ENCODE results near the gene DRAXIN.

The DRAXIN gene

DNA sequence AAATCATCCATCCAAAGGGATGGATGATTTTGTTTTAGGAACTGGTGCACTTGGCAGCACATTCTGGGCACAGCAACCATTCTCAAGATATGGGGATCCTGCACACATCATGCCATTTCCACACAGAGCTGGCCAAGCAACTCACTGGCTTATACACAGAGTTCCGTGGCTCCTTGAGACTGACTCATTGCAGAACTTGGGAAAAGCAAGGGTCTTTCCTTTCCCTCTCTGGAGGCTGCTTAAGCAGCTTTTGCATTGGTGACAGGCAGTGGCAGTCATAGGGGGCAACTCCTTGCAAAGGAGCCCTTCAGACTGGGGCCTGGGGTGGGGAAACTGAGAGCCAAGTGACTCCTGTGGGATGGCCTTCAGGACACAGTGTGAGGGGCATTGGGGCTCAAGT lies 8.7 kb upstream of the DRAXIN start:
- FAIRE-seq (no peak), DNase-seq (ENCODE audit: extremely low spot score, insufficient read length, low read depth) (no peak)

DNA sequence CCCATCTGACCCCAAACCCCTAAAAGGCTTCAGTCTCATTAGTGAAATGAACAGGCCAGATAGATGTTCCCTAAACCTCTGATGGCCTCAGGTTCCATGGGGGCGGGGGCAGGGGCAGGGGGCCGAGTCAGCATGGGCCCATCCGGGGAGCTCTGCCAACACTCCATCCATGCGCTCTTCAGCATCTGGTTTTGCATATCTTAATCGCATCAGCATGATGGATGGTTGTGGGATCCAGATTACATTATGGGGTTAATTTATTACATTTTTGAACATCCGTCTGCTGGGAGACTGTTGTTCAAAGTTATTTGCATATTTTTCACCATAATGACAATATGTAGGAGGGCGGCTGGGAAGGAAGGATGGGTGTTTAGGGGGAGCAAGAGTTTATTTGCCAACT lies 7.4 kb upstream of the DRAXIN start:
- FAIRE-seq (no peak), DNase-seq (ENCODE audit: extremely low spot score, insufficient read length, low read depth) (no peak)

DNA sequence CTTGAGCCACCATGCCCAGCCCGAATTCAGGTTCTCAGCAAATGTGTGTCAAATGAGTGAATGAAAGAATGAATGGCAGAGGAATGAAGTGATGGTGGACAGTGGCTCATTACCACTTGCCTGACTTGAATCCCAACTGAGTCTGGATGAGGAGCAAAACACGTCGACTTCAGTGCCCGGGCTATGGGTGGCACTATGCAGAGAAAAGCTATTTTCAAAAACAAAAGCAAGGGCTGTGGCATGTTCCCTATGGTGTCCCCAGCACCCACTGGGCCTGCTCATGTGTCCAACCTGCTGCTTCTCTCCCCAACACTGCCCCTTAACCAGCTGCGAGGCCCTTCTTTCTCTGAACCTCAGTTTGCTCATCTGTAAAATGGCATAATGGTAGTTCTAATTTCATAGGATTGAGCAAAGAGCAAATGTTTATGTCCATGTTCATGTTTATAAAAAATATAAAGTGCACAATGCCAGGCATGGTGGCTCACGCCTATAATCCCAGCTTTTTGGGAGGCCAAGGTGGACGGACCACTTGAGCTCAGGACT lies 6.2 kb upstream of the DRAXIN start:
- no peak for DNase-seq (ENCODE audit: extremely low spot score, insufficient read length, low read depth)
- no peak for FAIRE-seq

DNA sequence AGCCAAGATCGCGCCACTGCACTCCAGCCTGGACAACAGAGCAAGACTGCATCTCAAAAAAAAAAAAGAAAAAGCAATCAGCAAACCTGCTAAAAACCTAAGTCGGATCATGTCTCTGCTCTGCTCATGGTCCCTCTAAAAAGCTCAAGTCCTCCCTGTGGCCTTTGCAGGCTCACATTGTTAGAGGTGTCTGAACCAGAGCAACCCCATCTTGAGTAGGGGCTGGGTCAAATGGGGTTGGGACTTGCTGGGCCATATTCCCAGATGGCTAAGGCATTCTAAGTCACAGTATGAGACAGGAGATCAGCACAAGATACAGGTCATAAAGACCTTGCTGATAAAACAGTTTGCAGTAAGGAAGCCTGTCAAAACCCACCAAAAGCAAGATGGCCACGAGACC lies 3.0 kb upstream of the DRAXIN start:
- no peak for DNase-seq (ENCODE audit: extremely low spot score, insufficient read length, low read depth)
- FAIRE-seq: no peak

DNA sequence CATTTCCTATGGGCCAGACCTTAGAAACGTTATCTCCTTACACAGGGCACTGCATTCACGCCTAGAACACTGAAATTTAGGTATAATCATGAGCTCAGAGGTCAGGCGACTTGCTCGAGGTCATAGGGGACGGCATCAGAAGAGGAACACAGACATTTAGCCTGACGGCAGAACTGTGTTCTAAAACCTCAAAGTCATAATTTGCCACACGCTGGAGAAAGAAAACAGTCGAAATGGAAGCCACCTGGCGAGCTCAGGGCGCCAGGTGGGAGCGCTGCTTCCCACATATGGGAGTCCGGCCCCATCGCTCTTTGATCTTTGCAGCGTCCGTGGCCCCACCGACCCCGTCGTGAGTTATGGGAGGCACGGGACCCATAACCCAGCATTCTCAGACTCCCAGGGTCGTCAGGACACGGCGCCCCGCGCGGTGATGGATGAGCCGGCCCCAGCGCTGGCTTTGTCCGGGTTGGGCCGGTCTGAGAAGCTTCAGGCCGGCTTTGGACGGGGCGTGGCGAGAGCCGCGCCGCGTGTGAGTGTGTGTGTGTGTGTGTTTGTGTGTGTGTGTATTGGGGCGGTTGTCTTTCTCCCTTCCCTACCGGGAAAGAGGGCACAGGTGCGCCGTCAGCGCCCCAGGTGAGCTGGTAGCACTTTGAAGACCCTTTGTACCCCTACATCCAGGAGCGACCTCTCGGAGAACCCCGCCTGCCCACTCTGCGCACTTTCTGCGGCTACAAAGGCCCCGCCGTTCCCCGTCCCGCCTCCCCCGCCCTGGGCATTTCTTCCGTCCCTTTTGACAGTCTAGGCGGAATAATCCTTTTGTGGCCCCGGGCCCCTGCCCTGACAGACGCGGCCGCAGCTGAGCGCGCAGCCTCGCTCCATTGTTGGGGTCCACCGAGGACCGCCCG lies 861 bp upstream of the DRAXIN start:
- FAIRE-seq (no peak), DNase-seq (ENCODE audit: extremely low spot score, insufficient read length, low read depth) (no peak)

DNA sequence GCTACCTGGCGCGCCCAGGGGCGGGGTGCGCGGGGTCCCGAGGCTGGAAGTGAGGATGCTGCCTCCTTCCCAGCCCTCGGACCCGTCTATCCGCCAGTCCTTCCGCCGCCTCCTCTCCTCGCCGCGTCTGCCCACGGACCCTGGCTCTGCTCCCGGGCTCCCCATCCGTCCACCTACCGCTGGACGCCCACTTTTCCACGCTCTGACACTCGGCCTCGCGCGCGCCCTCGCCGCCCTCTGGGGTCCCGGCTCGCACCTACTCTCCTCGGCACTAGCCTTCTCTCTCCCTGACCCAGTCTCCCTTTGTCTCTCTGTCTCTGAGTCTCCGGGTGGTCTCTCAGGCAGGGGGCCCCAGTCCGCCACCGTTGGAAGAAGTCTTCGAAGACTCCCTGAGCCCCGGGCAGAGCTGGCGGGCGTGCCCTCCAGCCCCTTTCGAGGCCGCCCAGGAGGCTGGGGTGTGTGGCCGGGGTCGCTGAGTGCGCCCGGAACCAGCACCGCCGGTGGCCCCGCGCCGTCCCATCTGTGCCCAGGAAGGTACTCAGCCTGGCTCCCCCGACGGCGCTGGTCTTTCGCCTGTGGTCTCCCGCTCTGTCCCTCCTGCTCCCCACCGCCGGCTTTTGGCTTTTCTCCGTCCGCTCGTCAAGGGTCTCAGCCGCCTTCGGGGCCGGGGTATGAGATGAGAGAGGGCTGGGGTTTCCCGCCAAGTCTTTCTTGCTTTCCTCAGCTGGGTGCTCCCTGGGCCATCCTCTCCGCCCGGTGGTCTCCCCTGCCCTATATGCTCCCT lies 610 bp downstream of the DRAXIN start:
- no peak for FAIRE-seq
- DNase-seq (ENCODE audit: extremely low spot score, insufficient read length, low read depth): no peak

DNA sequence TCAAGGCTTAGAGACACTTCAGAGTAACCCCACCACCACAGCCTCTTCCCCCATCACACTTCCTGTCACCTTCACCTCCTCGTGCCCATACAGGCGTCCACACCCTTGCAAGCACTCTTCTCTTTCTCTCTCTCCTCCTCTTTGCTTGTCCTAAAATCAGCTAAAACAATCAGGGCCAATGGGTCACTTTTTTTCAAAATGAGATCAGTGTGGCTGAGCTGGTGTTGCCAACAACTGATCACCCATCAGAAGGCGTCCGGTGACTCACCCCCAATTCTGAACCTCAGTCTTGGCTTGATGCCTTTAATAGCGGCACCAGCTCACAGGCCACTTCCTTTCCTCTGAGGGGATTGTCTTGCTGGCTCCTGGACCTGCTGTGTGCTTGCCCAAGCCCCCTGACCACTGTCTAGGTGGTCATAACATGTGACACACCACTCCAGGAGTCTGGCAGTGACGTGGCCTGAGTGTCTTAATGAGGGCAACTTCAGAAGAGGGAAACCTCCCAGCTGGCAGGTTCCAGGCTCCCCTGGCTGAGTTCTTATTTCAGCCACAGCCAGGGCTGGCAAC lies 1.6 kb downstream of the DRAXIN start:
- FAIRE-seq: no peak
- no peak for DNase-seq (ENCODE audit: extremely low spot score, insufficient read length, low read depth)

DNA sequence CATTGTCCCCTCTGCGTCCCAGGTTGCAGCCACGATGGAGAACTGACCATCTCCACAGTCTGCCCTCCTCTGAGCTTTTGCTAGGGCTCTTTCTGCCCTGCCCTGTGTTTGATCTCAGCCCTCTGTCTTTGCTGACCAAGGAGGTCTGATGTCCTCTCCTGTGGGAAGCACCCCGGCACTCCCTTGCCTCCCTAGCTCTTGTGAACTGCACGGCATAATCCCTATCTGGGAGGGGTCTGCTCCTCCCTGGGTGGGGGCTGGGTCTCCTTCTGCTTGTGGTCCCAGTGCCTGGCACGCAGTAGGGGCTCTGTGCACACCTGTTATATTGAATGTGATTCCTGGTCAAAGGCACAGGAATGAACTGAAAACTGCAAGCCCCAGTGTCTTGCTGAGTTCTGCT lies 2.4 kb downstream of the DRAXIN start:
- DNase-seq (ENCODE audit: extremely low spot score, insufficient read length, low read depth): no peak
- no peak for FAIRE-seq

DNA sequence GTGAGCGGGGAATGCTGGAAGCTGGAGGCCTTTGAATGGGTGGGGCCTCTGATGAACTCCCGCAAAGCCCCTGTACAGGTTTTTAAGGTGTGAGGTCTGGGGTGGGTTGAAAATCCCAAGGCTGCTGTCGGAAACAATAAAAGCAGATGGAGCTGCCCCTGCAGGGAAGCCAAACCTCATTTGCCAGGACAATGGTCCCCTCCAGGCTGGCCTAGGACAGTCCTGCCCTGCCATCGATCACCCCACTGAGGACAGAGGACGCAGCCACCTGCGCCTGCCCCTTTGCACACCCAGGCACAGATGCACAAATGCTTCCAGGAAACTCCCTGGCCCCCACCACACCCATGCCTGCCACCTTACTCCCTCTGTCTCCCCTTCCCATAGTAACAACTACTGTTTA lies 4.4 kb downstream of the DRAXIN start:
- no peak for DNase-seq (ENCODE audit: extremely low spot score, insufficient read length, low read depth)
- FAIRE-seq: no peak

DNA sequence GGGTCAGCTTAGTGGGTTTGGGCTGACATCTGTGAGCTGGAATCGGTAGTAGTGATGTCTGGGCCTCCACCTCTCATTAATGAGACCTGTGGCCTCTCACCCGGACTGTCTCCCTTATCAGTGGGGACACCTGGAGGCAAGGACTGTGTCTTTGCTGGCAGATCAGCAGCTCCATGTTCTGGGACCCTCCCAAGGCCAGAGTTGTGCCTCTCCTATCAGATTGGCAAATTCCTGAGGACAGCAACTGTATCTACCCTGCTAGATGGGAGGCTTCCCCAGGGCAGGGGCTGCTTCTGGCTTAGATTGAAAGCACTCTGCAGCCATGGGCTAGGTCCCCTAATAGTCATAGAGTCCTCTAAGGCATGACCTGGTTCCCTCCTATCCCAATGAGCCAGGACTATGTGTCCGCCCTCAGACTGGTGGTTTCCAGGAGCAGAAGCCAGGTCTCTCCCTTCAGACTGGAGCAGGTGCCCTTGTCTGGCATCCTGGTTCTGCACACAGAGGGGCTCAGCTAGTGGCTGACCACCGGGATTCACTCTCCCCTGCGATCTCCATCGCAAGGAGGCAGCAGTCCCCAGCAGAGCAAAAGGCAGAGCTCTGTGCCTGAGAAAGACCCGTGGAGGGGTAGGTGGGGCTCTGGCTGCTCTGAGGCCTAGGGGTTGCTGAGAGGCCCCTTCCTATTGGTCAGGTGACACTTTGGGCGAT lies 5.8 kb downstream of the DRAXIN start:
- DNase-seq (ENCODE audit: extremely low spot score, insufficient read length, low read depth) (no peak), FAIRE-seq (no peak)

DNA sequence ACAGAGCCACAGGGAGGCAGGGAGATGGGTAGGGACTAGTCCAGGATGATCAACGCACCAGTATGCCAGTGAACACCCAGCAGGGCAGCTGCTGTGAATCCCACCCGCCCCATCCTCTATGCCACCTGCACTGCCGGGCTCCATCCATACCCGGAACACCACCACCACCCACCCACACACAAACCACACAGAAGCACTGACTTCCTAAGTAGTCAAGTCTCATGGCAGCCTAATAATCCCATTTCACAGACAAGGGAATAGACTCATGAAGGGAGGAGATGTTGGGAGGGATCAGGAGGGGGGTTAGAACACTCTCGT lies 6.3 kb downstream of the DRAXIN start:
- FAIRE-seq (no peak), DNase-seq (ENCODE audit: extremely low spot score, insufficient read length, low read depth) (no peak)

DNA sequence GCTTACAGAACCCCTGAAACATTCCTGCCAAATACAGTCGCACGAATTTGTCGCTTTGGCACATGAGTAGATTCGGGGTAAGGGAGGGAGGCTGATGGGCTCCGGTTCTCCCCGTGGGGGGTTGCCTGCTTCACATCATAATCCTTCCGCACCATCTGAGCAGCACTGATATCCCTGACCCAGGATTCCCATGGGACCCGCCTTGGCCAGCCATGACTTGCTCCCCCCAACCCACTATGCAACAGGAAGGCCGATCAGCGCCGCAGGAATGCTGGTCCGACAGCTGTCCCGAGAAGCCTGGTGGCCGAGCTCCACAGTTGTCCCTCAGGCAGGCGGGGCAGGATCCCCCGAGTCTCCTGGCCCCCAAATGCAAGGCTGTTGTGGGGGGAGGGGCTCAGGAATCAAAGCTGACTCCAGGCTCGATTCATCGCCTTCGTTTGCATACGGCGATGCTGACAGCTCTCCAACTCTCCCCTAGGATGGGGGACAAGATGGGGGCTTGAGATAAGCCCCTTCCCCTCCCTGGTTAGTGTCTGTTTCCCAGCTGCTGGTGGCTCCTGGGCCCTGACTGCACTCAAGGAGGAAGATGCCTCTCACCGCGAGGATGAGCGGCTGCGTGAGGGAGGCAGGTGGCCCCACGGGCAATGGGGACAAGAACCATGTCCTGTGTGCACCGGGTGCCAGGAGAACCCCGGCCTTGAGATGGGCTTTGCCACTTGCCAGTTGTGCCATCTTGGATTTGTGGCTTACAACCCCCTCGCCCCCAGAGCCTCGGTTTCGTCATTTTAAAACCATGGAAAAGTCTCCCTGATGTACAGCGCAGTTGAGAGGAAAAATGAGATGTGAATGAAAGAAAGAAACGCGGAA lies 9.3 kb downstream of the DRAXIN start:
- FAIRE-seq: no peak
- no peak for DNase-seq (ENCODE audit: extremely low spot score, insufficient read length, low read depth)

DNA sequence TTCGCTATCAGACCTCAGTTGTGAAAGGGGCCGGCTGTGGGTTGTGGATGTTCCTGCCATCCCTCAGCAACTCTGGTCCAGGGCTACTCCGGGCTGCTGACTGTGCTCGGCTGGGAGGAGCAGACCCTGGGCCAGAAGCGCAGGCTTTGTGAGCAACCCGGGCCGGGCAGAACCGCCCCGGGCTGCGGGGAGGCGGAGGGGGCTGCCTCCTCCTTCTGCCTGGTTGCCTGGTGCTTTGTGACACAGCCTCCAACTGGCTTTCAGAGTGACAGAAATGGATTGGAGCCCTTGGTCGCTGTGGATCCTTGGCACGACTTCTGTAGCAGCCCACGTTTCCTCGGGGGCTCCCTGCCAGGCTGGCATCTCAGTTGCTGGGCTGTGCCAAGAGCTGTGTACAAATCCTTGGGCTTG lies 10.0 kb downstream of the DRAXIN start:
- FAIRE-seq (no peak), DNase-seq (ENCODE audit: extremely low spot score, insufficient read length, low read depth) (no peak)

DNA sequence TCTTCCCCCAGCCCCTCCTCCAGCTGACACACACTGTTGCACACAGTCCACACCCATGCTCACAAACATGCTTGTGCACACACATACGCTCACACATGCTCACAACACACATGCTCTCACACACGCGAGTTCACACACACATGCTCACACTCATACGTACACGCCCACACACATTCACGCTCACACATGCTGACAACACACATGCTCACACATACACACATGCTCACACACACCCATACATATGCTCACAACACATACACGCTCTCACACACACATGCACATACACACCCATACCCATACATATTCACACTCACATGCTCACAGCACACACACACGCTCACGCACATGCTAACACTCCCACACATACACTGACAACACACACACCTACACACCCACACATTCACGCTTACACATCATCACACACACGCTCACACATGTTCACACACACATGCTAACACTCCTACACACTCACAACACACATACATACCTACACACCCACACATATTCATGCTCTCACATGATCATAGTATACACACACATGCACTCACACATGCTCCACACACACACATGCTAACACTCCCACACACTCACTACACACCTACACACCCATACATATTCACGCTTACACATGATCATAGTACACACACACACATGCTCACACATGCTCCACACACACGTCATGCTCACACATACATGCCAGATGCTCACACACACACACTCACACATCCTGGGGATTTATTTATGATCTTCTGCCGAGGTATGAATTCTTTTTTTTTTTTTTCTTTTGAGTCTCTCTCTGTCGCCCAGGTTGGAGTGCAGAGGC lies 10.7 kb downstream of the DRAXIN start:
- FAIRE-seq (no peak), DNase-seq (ENCODE audit: extremely low spot score, insufficient read length, low read depth) (no peak)

DNA sequence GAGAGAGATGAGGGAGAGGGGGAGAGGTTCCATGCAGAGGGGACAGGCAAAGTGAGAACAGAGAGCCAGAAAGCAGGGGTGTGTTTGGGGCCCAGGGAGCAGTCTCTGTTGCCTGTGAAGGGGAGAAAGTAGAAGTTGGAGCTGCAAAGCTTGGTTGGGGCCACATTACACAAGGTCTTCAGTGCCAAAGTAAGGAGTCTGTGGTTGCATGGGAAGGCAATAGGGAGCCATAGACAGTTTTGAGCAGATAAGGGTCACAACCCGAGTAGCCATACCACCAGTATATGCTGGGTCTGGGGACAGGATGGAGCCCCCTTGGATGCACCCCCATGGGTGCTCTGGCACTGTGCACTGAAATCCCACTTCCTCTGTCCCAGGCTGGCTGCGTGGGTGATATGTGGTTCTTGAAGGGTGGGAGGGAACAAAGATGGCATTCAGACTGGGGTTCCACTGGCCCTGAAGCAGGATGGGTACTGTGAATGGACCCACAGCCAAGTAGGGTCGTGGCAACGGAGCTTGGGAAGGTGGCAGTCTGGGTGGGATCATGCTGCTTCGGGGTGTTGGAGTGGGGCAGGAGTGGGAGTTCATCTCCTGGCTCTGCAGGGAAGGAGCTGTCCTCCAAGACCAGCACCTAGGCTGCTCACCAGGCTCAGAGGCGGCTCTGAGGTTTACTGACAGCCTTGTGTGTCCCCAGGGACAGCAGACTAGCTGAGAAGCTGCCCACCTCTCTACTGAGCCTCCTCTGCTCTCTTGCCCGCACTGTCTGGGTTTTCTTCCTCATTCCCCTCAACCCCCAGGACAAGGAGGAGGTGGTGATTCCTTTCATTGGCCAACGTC lies 12.1 kb downstream of the DRAXIN start:
- FAIRE-seq: no peak

DNA sequence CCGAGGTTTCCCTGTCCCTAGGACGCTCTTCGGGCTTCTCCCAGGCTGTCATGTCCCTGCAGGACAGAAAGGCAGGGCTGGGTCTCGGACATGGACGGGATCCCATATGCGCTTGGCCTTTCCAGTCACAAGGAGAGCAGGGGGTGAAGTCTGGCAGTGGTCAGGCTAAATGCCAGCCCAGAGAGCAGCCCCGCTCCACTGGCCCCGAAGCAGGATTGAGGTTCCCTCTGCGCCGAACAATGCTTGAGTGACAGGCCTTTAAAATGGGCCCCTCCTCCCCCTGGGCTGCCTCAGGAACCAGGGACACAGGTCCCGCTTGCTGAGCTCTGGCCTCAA lies 12.7 kb downstream of the DRAXIN start:
- no peak for DNase-seq (ENCODE audit: extremely low spot score, insufficient read length, low read depth)
- FAIRE-seq: no peak

More for the DNA sequence above, 12.1 kb downstream of the DRAXIN start:
- DNase-seq (ENCODE audit: extremely low spot score, insufficient read length, low read depth): no peak

DNA sequence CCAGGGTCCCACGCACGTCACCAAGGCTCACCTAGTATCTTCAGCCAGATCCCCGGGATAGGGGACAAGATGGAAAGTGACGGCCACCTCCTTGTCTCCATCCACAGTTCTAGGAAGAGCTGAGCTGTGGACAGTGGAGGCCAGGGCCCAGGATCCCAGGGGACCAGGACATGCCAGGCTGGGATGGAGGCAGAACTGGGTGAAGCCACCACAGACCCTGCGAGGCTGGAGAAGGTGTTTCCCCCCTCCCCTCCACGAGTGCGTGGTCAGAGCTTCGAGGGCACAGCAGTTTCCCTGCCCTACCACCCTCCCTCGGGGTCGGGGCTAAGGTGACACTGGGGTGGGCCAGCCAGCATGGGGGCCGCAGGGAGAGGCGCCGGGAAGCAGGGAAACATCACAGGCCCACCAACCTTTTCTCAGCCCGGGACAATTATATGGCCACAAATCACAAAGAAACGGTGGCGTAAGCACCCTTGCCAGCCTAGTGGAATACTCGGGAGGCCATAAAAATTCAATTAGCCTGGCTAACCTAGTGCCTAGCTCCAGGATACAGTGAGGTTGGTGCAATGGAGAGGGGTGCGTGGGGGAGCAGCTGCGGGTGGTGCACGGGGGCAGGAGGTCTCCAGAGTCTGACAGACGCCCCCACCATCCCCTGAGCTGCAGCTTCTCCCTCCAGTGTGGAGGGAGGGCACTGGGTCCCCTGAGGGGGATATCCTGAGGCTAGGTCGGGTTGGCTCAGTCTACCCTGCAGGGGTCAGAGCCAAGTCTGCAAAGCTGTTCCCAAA lies 13.4 kb downstream of the DRAXIN start:
- DNase-seq (ENCODE audit: extremely low spot score, insufficient read length, low read depth): no peak
- FAIRE-seq: no peak
